Breast epithelium (tissue), 4 donors: ENCODE measurements around the gene TENM4. TPM values are rescaled to one million over a fixed set of nuclear protein-coding genes. Genes with fewer than 3 reads are reported as not detected.

Experiments
- DNase-seq, 2 donors: peaks; one replicate each; pipeline ENCODE4 v3.0.0-alpha.2; 2019; ENCODE audit warnings: low spot score in 2 of 2
- H3K27ac ChIP-seq, 2 donors: fragments of 200-600 bp; sonication (generic) in 1 of 2; one replicate each; pipeline ENCODE4 v1.5.1; 2016 to 2019; ENCODE audit warnings: mild to moderate bottlenecking in 1 of 2
- H3K27me3 ChIP-seq, 2 donors: fragments of 200-600 bp; sonication (generic) in 1 of 2; one replicate each; pipeline versions ENCODE4 v1.5.1 to v1.6.0; 2017 to 2019; ENCODE audit warnings: control low read depth in 1 of 2, mild to moderate bottlenecking in 1 of 2
- H3K36me3 ChIP-seq: fragments of 200-600 bp; one replicate; pipeline ENCODE4 v1.5.1; 2019
- H3K4me1 ChIP-seq, 2 donors: fragments of 200-600 bp; sonication (generic); one replicate each; pipeline ENCODE4 v1.5.1; 2016 to 2019; ENCODE audit warnings: control low read depth in 1 of 2
- H3K4me3 ChIP-seq, 3 donors: fragments of 200-600 bp; sonication (generic); 1 replicate in 2 of 3; 2 replicates in 1 of 3; pipeline ENCODE4 v1.5.1; 2016 to 2019; ENCODE audit warnings: mild to moderate bottlenecking in 3 of 3, moderate library complexity in 2 of 3
- H3K9me3 ChIP-seq, 2 donors: fragments of 200-600 bp; sonication (generic) in 1 of 2; one replicate each; pipeline ENCODE4 v1.5.1; 2016 to 2019; ENCODE audit warnings: control low read depth in 1 of 2
- POLR2A ChIP-seq: fragments of 450-650 bp; IDR thresholded peaks from one replicate; pipeline ENCODE4 v1.6.1; 2016; ENCODE audit warnings: antibody characterized with exemption, mild to moderate bottlenecking, moderate library complexity
- POLR2AphosphoS5 ChIP-seq, 3 donors: sonication (generic); formaldehyde crosslinking; IDR thresholded peaks; one replicate each; pipeline ENCODE4 v1.6.1; 2017; ENCODE audit warnings: antibody characterized with exemption in 3 of 3
- intact Hi-C: fragments of 100-400 bp; cut with DNase I; formaldehyde crosslinking; loops from one replicate; pipeline ENCODE4 v1.15.1; 2023; ENCODE audit warnings: low total_unique reads
- total RNA-seq, 3 donors: library from RNA; depleted of rRNA; stranded (reverse); fragments of >200 nt; gene quantifications; one replicate each; pipeline ENCODE4 v1.1.0, GENCODE V29; 2016
- TF ChIP-seq, protein P1 (sequence below), 3 donors: fragments of 450-650 bp; IDR thresholded peaks; one replicate each; pipeline ENCODE4 v1.5.1; 2016 to 2017; ENCODE audit warnings: antibody characterized with exemption in 3 of 3, mild to moderate bottlenecking in 3 of 3, moderate library complexity in 3 of 3

TENM4 gene
- total RNA-seq, 3 donors from 2014 or later: 0.29 to 7.9 (median 4.8) TPM

DNA sequence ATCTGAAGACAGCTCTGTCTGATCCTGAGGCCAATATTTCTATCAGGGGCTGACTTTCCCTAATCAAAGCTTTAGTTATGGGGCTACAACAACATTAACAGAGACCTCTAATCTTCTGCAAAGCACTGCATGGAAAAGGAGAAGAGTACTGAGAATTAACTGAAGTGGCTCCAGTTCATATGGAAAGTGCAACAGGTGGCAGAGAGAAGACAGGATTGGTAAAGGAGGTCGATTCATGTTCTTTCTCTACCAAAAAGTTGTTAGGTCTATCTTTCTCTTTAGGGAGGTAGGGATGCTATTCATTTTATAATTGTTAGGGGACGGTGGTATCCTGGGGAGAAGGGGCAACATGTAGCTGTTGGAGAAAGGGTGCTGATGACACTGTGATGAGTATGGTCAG is 633.5 kb downstream of the TENM4 start:
- H3K36me3 ChIP-seq: no peaks in the 10 kb centered on the region
- intact Hi-C loops: no loop called here
- H3K9me3 ChIP-seq: no peaks in the 10 kb centered on the region
- H3K4me1 ChIP-seq: no peaks in the 10 kb centered on the region
- no peak overlapping the region for H3K4me3 ChIP-seq
- H3K27me3 ChIP-seq: no peaks in the 10 kb centered on the region
- DNase-seq: no peak
- no peak overlapping the region for H3K27ac ChIP-seq
- no peak for TF ChIP-seq POLR2AphosphoS5 (IDR thresholded peaks at IDR 0.05)
- TF ChIP-seq, protein P1, sequence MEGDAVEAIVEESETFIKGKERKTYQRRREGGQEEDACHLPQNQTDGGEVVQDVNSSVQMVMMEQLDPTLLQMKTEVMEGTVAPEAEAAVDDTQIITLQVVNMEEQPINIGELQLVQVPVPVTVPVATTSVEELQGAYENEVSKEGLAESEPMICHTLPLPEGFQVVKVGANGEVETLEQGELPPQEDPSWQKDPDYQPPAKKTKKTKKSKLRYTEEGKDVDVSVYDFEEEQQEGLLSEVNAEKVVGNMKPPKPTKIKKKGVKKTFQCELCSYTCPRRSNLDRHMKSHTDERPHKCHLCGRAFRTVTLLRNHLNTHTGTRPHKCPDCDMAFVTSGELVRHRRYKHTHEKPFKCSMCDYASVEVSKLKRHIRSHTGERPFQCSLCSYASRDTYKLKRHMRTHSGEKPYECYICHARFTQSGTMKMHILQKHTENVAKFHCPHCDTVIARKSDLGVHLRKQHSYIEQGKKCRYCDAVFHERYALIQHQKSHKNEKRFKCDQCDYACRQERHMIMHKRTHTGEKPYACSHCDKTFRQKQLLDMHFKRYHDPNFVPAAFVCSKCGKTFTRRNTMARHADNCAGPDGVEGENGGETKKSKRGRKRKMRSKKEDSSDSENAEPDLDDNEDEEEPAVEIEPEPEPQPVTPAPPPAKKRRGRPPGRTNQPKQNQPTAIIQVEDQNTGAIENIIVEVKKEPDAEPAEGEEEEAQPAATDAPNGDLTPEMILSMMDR (IDR thresholded peaks at IDR 0.05): no peak
- no peak for TF ChIP-seq POLR2A

DNA sequence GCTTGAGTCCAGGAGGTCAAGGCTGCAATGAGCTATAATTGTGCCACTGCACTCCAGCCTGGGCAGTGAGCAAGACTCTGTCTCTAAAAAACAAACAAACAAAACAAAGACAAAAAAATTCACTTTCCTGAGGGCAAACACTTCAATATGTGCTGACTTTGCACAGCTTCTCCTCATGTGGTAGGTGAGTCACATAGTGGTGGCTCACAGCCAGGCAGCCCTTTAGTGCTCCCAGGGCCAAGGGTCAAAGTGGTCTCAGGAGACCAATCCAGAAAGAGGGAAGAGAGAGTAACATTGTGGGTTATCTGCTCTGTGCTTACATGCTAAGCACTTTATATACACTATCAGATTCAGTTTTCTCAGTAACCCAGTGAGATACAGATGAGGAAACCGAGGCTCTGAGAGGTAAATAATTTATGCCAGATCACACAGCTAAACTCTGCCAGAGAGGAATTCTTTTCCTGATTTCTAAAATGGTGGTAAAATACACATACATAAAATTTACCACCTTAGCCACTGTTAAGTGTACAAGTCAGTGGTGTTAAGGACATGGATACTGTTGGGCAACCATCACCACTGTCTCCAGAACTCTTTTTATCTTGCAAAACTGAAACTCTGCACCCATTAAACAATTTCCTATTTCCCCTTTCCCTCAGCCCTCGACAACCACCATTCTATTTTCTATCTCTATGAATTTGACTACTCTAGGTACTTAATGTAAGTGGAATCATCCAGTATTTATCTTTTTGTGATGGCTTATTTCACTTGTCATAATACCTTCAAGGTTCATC is 634.4 kb downstream of the TENM4 start:
- peaks cover 3 to 4% of the 10 kb centered on the region in 2 donors for H3K4me1 ChIP-seq
- H3K27ac ChIP-seq: no peak overlapping the region
- no peak for DNase-seq
- H3K27me3 ChIP-seq: no peaks in the 10 kb centered on the region
- no peak for TF ChIP-seq POLR2A
- TF ChIP-seq, protein P1 (IDR thresholded peaks at IDR 0.05): no peak
- TF ChIP-seq POLR2AphosphoS5 (IDR thresholded peaks at IDR 0.05): no peak
- no peaks in the 10 kb centered on the region for H3K36me3 ChIP-seq
- intact Hi-C loops: no loop called here
- H3K4me3 ChIP-seq: no peak overlapping the region
- H3K9me3 ChIP-seq: no peaks in the 10 kb centered on the region

DNA sequence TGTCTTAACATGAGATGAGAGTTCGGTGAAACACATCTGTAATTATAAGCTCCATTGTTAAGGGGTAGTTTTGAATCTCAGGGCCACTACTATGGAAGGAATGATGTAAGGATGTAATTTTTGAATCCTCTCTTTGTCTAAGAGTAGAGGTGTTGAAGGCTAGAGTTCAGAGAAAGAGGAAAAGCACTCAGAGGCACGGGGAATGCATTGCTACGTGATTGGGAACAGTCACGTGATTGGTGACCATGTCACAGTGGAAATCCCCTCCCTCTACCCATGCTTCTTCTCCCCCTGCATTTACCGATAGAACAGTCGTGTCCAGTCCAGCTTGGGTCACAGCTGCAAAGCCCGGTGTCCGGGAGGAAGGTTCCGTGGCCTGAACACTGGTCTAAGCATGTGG is 635.8 kb downstream of the TENM4 start:
- Histone ChIP-seq H3K27me3 (no peaks in the 10 kb centered on the region), H3K27ac (no peak overlapping the region), H3K4me3 (no peak overlapping the region), H3K4me1 (peaks cover 4 to 6% of the 10 kb centered on the region in 2 donors), H3K9me3 (no peaks in the 10 kb centered on the region), H3K36me3 (no peaks in the 10 kb centered on the region)
- DNase-seq: no peak
- intact Hi-C loops: no loop called here
- TF ChIP-seq POLR2AphosphoS5 (IDR thresholded peaks at IDR 0.05): no peak
- TF ChIP-seq, protein P1 (IDR thresholded peaks at IDR 0.05): no peak
- no peak for TF ChIP-seq POLR2A

DNA sequence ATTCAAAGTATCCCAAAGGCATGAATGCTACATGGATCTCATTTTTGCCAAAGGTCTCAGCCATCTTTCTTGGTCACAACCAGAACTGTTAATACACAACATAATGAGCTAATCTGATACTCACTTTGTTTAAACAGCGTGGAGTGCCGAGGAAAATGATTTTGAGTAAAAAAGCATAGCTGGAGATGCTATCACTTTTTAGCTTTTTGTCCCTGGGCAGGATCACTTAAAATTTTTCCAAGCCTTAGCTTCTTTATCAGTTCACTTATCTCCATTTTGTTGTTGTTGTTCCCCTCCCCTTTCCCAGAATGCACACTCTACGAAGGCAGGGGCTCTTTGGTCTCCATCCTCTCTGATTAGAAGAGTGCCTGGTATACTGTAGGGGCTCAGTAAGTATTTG is 636.8 kb downstream of the TENM4 start:
- H3K4me1 ChIP-seq: peaks cover 4 to 6% of the 10 kb centered on the region in 2 donors
- H3K36me3 ChIP-seq: no peaks in the 10 kb centered on the region
- TF ChIP-seq, protein P1 (IDR thresholded peaks at IDR 0.05): no peak
- no peak for TF ChIP-seq POLR2A
- no peak for TF ChIP-seq POLR2AphosphoS5 (IDR thresholded peaks at IDR 0.05)
- intact Hi-C loops: no loop called here
- DNase-seq: no peak
- no peak overlapping the region for H3K27ac ChIP-seq
- H3K9me3 ChIP-seq: no peaks in the 10 kb centered on the region
- H3K4me3 ChIP-seq: no peak overlapping the region
- H3K27me3 ChIP-seq: no peaks in the 10 kb centered on the region

DNA sequence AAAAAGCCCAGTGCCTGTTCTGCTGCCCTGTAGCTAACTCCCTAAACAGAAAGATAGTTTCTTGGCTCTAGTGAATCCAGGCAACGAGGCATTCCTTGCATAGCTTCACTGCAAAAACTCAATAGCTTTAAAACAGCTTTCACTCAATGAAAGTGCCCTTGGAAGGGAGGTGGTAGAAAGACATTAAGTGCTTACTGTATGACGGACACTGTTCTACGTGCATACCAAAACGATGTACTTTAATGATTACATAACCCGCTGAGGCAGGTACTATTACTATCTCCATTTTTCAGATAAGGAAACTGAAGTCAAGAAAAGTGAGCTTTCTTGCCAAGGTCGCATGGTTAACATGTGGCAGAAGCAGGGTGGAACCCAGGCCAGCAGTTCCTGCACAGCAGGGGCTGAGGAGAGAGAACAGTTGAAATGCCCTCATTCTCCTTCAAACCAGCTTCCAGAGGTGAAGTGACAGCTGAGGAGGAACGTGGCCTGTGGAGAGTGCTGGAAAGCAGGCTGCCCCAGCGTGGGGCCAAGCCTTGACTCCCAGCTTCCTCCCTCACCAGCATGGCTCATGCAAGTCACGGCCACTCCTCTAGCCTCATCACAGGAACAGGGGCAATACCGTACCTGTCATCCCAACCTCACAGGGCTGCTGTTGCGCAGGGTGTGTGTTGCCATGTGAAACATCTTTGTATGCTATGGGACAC is 638.6 kb downstream of the TENM4 start:
- Histone ChIP-seq H3K4me3 (no peak overlapping the region), H3K27ac (peak overlapping the region; percentile 57 to 88), H3K9me3 (no peaks in the 10 kb centered on the region), H3K27me3 (no peaks in the 10 kb centered on the region), H3K36me3 (no peaks in the 10 kb centered on the region), H3K4me1 (peaks cover 4 to 6% of the 10 kb centered on the region in 2 donors)
- DNase-seq: no peak
- intact Hi-C loops: no loop called here
- TF ChIP-seq POLR2AphosphoS5 (IDR thresholded peaks at IDR 0.05) (no peak), POLR2A (no peak)
- TF ChIP-seq, protein P1 (IDR thresholded peaks at IDR 0.05): no peak
